ENCODE results near the gene PLA2R1.

Gene PLA2R1

DNA sequence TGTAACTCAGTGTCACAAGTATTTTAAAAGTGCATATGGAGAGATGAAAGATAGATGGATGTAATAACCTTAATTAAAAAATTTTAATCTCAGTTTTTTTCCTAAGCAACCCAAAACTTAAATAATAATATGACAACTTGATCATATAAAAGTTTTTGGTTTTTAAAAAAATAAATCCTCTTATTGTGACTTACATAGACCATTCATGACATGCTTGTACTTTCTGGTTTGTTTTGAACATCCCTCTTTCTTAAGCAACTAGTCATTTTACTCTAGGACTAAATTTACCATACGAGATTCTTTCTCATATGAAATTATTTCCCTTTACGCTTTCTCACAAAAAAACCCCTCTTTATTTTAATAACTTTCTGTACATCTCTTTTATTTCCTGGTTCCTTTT is 6.5 kb upstream of the PLA2R1 start:
- DNase-seq (ENCODE audit: extremely low spot score): no peak
- CTCF ChIA-PET: no interaction called here
- no peak for TF ChIP-seq CTCF (IDR thresholded peaks at IDR 0.05; ENCODE audit: control extremely low read depth, extremely low read depth, low read depth, missing control alignments)
- POLR2A ChIA-PET: no interaction called here

DNA sequence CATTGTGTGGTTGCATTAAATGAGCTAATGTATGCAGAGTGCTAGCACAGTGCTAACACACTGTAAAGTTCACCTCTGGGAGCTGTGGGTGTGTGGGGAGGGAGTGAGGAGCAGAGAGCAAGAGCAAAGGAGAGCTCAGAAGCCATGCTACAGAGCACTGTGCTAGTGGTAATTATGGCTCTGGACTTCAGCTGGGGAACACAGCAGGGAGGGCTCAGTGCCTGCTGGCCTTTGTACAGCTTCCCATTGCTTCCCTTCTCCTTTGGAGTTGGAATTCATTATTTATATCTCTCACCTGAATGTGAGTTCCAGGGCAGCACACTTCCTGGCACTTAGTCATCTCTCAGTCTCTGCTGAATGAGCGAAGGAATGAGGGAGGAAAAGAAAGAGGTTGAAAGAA is 2.5 kb upstream of the PLA2R1 start:
- CTCF ChIA-PET: interaction anchor here (1.0 to 1.6 kb wide), 3 partner anchors 9 to 46 kb away, joined by 3 to 8 read pairs (median 3); no protein-coding TSS in a partner anchor
- TF ChIP-seq CTCF (IDR thresholded peaks at IDR 0.05; ENCODE audit: control extremely low read depth, extremely low read depth, low read depth, missing control alignments): no peak
- DNase-seq (ENCODE audit: extremely low spot score): no peak
- POLR2A ChIA-PET: no interaction called here

- TF ChIP-seq CTCF (IDR thresholded peaks at IDR 0.05; ENCODE audit: control extremely low read depth, extremely low read depth, low read depth, missing control alignments): no peak
- ChIA-PET POLR2A (no interaction called here), CTCF (interaction anchor here (1.0 to 1.6 kb wide), 3 partner anchors 8 to 46 kb away, joined by 3 to 8 read pairs (median 3); no protein-coding TSS in a partner anchor)
- no peak for DNase-seq (ENCODE audit: extremely low spot score)
Measured at GRCh38 chr2:160063879-160064612, 1.6 kb upstream of the PLA2R1 start.

DNA sequence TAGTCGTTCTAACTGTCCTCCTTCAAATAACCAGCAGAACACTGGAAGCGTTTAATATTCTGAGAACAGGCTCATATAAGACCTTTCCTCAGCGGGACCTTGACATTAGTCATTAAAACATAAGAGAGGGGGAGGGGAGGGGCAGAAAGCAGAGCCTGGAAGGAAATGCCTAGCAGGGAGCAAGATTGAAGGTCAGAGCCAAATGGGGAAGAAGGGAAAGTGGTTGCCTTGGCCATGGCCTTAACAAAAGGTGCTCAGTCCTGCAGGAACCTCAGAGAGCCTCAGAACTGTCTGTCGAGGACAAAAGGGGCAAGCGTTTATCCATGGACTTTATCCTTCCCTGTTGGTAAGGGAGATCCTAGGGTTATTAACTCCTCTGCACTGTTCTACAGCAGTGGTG is 856 bp upstream of the PLA2R1 start:
- no peak for TF ChIP-seq CTCF (IDR thresholded peaks at IDR 0.05; ENCODE audit: control extremely low read depth, extremely low read depth, low read depth, missing control alignments)
- CTCF ChIA-PET: no interaction called here
- POLR2A ChIA-PET: no interaction called here
- no peak for DNase-seq (ENCODE audit: extremely low spot score)

DNA sequence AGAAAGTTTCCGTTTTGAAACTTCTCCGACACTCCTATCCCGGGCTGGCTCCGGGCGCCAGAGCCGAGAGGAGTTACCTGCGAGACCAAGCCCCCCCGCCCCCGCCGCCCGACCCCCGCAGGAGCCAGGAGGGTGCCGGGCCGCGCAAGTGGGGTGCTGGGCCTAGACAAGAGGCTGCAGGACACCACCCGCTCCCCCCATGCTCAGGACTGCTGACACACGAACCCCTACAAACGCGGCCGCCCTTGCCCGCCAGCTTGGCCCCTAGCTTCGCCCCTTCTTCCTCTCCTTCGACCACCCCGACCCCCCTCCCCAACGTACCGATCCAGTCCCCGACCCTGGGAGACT is 497 bp downstream of the PLA2R1 start:
- POLR2A ChIA-PET: no interaction called here
- CTCF ChIA-PET: no interaction called here
- no peak for DNase-seq (ENCODE audit: extremely low spot score)
- TF ChIP-seq CTCF (IDR thresholded peaks at IDR 0.05; ENCODE audit: control extremely low read depth, extremely low read depth, low read depth, missing control alignments): no peak

DNA sequence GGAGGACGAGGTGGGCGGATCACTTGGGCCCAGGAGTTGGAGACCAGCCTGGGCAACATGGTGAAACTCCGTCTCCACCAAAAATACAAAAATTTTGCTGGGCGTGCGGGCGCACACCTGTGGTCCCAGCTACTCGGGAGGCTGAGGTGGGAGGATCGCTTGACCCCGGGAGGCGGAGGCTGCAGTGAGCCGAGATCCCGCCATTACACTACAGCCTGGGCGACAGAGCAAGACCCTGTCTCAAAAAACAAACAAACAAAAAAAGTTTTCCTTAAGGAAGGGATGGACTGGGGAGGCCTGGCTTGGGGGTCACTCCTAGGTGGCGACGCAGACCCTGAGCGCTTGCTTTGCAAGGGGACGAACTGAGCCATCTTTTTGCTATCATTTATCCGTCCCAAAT is 882 bp downstream of the PLA2R1 start:
- ChIA-PET CTCF (no interaction called here), POLR2A (no interaction called here)
- no peak for TF ChIP-seq CTCF (IDR thresholded peaks at IDR 0.05; ENCODE audit: control extremely low read depth, extremely low read depth, low read depth, missing control alignments)
- DNase-seq (ENCODE audit: extremely low spot score): no peak
